Activated CD8-positive, alpha-beta memory T cell treated with anti-CD3 and anti-CD28 coated beads for 48 hours (primary cell): ENCODE data around the gene METTL21C.

Source experiments
- DNase-seq, 3 experiments: peaks; one replicate each; pipeline ENCODE4 v3.0.0-alpha.2; 2020; ENCODE audit warnings: low read depth in 2 of 3, low spot score in 2 of 3

METTL21C gene

GRCh38 chr13:102667911-102668310 lies 26.9 kb downstream of the METTL21C start:
- DNase-seq = no peak

GRCh38 chr13:102667023-102667422 lies 27.8 kb downstream of the METTL21C start:
- no peak for DNase-seq

- no peak for DNase-seq
Observed at GRCh38 chr13:102659168-102659713, 35.6 kb downstream of the METTL21C start.

GRCh38 chr13:102658660-102659059 lies 36.2 kb downstream of the METTL21C start:
- no peak for DNase-seq

GRCh38 chr13:102657630-102658029 lies 37.2 kb downstream of the METTL21C start:
- no peak for DNase-seq

- no peak for DNase-seq
Observed at GRCh38 chr13:102654756-102655155, 40.1 kb downstream of the METTL21C start.

GRCh38 chr13:102651892-102652291 lies 43.0 kb downstream of the METTL21C start:
- DNase-seq = no peak

- no peak for DNase-seq
Observed at GRCh38 chr13:102651392-102651791, 43.5 kb downstream of the METTL21C start.

GRCh38 chr13:102650444-102650843 lies 44.4 kb downstream of the METTL21C start:
- no peak for DNase-seq

- no peak for DNase-seq
Observed at GRCh38 chr13:102648046-102648445, 46.8 kb downstream of the METTL21C start.

GRCh38 chr13:102645701-102646100 lies 49.1 kb downstream of the METTL21C start:
- DNase-seq = no peak

- DNase-seq = no peak
Observed at GRCh38 chr13:102643656-102644055, 51.2 kb downstream of the METTL21C start.

- DNase-seq = no peak
Observed at GRCh38 chr13:102642475-102642874, 52.4 kb downstream of the METTL21C start.

- DNase-seq = no peak
Observed at GRCh38 chr13:102642029-102642428, 52.8 kb downstream of the METTL21C start.

- DNase-seq = no peak
Observed at GRCh38 chr13:102638741-102639140, 56.1 kb downstream of the METTL21C start.
